HG02678 (cell line): ENCODE measurements around the gene PDE7B.
"Not testable (repeated sequence)": the region's sequence is repeated elsewhere in the genome, so short reads cannot be mapped to it uniquely, and the experiment has no call there.

Experiments used
- ATAC-seq: cut with Tn5 transposase; IDR thresholded peaks from one replicate; pipeline ENCODE4 v1.9.1; 2021; ENCODE audit warnings: mild to moderate bottlenecking, moderate library complexity; ENCODE audit not compliant: unreplicated experiment

The PDE7B gene

DNA sequence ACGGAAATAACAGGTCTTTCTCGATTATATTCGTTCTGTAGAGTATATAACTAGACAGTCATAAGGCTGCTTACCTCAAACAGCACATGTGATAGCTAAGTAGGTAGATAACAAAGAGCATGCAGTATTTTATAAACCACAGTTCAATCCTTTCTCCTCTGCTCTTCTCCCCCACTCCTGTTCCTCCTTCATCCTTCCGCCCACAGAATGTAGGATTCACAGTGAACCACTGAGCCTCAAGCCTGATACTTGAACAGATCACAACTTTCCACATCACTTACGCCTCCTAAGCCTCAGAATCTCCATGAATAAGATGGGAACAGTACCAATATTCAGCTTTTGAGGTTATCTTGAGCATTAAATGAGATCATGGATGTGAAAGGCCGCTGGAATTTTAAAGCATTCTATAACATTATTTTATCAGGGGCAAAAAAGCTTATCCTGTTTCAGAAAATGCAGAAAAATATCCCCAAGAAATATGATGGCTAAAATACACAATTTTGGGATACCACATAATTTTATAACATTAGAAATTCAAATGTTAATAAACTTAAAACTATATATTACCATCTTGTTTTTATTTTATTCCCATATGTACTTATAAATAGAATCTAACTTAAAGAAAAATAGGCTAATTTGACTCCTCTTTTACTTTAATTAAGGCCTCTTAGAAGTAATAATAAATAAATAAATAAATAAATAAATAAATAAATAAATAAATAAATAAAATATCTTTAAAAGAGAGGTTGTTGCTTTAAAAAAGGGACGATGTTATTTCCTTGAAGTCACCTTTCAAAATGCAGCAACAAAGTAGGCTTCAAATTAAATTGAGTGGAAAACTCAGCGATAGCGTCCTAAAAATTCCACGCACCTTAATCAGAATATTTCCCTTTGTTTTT, 365.3 kb downstream of the PDE7B start:
- no peak for ATAC-seq

GRCh38 chr6:136224974-136225373, 373.5 kb downstream of the PDE7B start:
- not testable (repeated sequence) for ATAC-seq

GRCh38 chr6:136225496-136225895, 374.0 kb downstream of the PDE7B start:
- ATAC-seq: no peak

- peak; percentile 71 for ATAC-seq
These were observed 374.6 kb downstream of the PDE7B start for GRCh38 chr6:136226027-136226673.

DNA sequence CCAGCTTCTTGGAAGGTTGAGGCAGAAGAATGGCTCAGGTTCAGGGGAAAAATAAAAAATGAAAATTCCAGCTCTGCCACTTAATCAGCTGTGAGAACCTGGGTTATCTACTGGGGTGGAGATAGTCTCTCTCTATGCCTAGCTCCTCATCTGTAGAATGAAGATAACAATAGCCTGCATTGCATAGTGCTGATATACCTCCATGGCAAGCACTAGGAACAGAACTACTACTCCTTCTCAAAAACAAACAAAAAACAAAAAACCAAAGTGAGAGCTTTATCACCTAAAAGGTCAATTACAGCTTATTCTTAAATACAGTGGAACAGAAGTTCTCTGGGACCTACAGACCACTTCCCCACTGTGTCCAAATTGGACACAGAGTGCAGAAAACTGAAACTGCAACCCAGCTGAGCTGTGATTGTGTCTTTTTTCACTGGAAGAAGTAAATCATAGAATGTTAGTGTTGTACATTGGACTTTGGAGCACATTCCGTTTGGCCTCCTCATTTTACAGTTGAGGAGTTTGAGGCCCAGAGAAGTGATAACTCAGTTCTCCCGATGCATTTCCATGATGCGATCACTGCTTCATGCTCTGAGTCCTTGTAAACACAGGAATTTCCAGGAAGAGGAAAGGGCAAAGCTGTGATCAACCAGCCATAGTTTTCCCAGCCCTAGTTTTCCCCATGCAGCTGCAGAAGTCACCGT, 375.3 kb downstream of the PDE7B start:
- ATAC-seq: no peak

DNA sequence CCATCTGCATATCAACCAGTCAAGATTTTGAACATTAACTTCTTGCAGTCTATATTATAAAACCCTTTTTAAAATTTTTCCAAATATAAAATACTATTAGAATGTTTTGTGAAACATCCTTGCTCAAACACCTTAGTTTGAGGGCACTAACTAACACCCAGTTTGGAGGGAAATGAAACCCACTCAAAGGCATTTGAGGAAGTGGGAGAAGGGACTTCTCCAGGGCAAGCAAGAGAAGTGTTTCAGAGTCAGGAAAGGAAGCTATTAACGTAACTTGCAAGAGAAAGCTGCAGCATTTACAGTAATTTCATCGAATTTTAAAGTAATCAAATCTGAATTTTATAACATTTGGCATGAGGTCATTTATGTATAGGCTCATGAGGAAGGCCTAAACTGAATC, 377.3 kb downstream of the PDE7B start:
- peak; percentile 50 for ATAC-seq

DNA sequence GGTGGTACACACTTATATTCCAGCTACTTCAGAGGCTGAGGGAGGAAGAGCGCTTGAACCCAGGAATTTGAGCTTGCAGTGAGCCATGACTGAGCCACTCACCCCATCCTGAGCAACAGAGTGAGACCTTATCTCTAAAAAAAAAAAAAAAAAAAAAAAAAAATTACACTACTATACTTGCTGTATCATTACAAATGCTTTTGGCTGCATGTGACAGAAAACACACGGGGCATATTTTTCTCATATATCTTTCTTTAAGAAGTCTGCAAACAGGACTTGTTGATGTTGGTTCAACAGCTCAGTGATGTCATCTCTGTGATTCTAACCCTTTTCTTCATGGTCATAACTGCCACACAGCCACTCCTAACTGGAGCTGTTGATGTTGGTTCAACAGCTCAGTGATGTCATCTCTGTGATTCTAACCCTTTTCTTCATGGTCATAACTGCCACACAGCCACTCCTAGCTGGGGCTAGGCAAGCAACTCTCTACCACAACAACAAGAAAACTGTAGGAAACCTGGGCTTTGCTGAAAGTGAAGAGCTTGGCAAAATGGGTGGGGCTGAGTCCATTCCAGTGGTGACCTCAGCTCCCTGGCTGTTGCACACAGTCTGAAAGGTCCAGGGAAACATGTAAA, 378.8 kb downstream of the PDE7B start:
- ATAC-seq: no peak

- ATAC-seq: no peak
These were observed 381.2 kb downstream of the PDE7B start for GRCh38 chr6:136232701-136233100.

GRCh38 chr6:136235233-136235564, 383.7 kb downstream of the PDE7B start:
- no peak for ATAC-seq

DNA sequence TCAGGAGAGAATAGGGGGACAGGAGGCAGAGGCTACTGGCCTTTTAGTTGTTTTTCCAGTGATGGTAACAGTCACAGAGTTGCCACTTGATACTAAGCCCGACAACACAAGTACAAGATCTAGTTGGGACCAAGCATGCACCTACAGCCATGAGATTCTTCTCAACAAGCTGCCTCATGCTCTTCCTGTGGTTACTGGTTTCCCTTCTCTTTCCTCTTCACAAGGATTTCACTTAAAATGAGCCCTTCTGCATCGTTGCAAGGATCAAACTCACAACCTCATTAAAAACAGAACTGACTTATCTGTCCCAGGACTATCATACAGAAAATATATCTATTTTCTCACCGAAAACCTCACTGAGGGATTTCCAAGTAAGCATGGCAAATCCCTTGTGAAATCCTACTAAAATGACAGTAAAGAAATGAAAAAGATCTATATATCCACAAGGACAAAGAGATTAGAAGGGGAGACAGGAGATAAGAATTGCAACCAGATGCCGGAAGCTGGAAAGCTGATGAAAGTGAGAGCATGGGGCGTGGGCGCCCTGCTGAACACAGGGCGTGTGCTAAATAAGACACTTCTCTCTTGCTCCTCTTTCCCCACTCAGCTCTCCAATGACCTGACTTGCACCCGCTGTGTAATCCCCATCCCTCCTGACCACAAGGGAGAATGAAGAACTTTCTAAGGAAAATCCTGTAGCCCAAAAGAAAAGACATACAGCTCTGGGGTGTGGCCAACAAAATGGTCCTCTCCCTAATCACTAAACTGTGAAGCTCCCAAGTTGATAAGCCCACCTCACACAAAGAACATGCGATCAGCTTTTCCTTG, 385.2 kb downstream of the PDE7B start:
- ATAC-seq: no peak

DNA sequence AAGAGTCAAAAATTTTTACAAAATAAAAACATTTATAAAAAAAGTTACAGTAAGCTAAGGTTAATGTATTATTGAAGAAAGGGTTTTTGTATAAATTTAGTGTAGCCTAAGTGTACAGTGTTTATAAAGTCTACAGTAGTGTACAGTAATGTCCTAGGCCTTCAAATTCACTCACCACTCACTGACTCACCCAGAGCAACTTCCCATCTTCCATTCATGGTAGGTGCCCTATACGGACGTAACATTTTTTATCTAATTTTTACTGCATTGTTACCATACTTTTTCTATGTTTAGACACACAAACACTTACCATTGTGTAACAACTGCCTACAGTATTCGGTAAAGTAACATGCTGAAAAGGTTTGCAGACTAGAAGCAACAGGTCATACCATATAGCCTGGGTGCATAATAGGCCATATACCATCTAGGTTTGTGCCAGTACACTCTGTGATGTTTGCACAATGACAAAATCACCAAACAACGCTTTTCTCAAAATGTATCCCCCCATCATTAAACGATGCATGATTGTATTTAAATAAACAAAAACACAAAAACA, 392.6 kb downstream of the PDE7B start:
- ATAC-seq: no peak
